ENCODE data around the gene MSANTD2.

The MSANTD2 gene

DNA sequence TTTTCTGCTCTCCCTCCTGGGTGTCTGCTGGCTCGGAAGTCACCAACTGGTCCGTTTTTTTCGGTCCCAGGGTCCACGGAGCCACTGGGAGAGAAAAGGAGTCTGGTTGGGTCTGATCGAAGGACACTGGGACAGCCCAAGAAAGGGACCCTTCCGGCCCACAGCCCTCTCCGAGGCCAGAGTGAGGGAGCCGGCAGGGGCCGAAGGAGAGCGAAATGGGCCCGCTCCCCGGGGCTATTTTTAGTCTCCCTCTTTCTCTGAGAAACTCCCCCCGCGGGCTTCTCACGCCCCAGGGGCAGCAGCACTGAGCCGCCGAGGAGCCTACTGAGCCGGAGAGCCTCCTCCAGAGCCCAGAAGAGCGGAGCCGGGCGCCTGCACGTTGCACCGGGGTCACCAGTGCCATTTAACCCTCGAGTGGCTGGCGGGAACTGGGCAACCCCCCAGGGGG is 40.0 kb downstream of the MSANTD2 start:
- no peak overlapping the region for H3K27ac ChIP-seq (replicated peaks)
- H3K4me3 ChIP-seq (replicated peaks; ENCODE audit: insufficient read depth, low read length), result no peak overlapping the region
- no peak for DNase-seq (ENCODE audit: low read depth in 1 of 2, low spot score in 1 of 2)
- no peak for TF ChIP-seq POLR2AphosphoS5 (IDR thresholded peaks at IDR 0.05; ENCODE audit: low read depth)
- TF ChIP-seq, protein P1, sequence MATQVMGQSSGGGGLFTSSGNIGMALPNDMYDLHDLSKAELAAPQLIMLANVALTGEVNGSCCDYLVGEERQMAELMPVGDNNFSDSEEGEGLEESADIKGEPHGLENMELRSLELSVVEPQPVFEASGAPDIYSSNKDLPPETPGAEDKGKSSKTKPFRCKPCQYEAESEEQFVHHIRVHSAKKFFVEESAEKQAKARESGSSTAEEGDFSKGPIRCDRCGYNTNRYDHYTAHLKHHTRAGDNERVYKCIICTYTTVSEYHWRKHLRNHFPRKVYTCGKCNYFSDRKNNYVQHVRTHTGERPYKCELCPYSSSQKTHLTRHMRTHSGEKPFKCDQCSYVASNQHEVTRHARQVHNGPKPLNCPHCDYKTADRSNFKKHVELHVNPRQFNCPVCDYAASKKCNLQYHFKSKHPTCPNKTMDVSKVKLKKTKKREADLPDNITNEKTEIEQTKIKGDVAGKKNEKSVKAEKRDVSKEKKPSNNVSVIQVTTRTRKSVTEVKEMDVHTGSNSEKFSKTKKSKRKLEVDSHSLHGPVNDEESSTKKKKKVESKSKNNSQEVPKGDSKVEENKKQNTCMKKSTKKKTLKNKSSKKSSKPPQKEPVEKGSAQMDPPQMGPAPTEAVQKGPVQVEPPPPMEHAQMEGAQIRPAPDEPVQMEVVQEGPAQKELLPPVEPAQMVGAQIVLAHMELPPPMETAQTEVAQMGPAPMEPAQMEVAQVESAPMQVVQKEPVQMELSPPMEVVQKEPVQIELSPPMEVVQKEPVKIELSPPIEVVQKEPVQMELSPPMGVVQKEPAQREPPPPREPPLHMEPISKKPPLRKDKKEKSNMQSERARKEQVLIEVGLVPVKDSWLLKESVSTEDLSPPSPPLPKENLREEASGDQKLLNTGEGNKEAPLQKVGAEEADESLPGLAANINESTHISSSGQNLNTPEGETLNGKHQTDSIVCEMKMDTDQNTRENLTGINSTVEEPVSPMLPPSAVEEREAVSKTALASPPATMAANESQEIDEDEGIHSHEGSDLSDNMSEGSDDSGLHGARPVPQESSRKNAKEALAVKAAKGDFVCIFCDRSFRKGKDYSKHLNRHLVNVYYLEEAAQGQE (IDR thresholded peaks at IDR 0.05; ENCODE audit: insufficient replicate concordance, low read depth), result no peak
- TF ChIP-seq SPI1 (IDR thresholded peaks at IDR 0.05; ENCODE audit: borderline replicate concordance, low read depth), result no peak
- TF ChIP-seq, protein P2, sequence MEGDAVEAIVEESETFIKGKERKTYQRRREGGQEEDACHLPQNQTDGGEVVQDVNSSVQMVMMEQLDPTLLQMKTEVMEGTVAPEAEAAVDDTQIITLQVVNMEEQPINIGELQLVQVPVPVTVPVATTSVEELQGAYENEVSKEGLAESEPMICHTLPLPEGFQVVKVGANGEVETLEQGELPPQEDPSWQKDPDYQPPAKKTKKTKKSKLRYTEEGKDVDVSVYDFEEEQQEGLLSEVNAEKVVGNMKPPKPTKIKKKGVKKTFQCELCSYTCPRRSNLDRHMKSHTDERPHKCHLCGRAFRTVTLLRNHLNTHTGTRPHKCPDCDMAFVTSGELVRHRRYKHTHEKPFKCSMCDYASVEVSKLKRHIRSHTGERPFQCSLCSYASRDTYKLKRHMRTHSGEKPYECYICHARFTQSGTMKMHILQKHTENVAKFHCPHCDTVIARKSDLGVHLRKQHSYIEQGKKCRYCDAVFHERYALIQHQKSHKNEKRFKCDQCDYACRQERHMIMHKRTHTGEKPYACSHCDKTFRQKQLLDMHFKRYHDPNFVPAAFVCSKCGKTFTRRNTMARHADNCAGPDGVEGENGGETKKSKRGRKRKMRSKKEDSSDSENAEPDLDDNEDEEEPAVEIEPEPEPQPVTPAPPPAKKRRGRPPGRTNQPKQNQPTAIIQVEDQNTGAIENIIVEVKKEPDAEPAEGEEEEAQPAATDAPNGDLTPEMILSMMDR (IDR thresholded peaks at IDR 0.05; ENCODE audit: insufficient read depth, low read length), result no peak
- no peak for TF ChIP-seq GABPA (IDR thresholded peaks at IDR 0.05; ENCODE audit: low read depth)
- H3K27me3 ChIP-seq (ENCODE audit: insufficient read depth, poor library complexity, severe bottlenecking), result peaks cover 31% of the 10 kb centered on the region

DNA sequence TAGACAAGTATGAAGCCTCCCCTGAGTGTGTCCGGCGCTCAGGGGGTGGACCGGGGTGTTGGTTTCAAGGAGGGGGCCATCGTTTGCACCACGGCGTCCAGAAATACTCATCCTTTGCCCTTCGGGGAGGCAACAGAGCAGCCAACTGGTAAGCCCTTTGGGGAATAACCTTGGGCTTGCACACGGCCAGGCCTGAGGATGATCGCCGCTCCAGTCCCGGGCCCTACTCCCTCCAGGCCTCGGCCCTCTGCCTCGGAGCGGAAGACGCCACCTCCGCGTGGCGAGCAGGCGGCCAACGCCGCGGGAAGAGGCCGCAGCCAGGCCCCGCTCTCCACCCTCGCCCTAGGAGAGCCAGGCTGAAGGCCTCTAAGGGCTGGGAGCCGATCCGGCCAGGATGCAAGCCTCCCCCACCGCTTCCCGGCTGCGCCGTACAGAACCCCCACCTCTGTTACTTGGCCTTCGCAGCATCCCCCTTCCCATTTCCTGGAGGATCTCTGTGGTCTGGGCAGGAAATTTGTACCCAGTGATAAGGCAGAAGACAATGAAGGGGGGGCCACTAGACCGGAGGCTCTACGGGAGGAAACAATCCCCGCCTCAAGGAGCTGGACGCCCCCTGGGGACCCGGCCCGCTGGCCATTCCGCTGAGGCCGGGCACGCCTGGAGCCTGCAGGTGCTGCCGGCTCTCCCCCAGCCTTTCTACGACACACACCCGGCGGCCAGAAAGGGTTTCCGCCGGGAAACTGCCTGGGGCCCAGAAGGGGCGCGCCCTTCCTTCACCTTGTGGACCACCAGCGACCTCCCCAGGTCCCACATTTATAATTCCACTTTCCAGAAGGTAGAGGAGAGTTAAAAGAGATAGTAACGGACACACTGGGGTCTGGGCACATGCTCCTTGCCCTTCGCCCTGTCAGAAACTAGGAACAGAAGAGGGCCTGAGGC is 40.7 kb downstream of the MSANTD2 start:
- TF ChIP-seq SPI1 (IDR thresholded peaks at IDR 0.05; ENCODE audit: borderline replicate concordance, low read depth) (no peak), GABPA (IDR thresholded peaks at IDR 0.05; ENCODE audit: low read depth) (no peak), POLR2AphosphoS5 (IDR thresholded peaks at IDR 0.05; ENCODE audit: low read depth) (no peak)
- no peak for DNase-seq (ENCODE audit: low read depth in 1 of 2, low spot score in 1 of 2)
- Histone ChIP-seq H3K4me3 (replicated peaks; ENCODE audit: insufficient read depth, low read length) (no peak overlapping the region), H3K27ac (replicated peaks) (no peak overlapping the region), H3K27me3 (ENCODE audit: insufficient read depth, poor library complexity, severe bottlenecking) (peaks cover 31% of the 10 kb centered on the region)

DNA sequence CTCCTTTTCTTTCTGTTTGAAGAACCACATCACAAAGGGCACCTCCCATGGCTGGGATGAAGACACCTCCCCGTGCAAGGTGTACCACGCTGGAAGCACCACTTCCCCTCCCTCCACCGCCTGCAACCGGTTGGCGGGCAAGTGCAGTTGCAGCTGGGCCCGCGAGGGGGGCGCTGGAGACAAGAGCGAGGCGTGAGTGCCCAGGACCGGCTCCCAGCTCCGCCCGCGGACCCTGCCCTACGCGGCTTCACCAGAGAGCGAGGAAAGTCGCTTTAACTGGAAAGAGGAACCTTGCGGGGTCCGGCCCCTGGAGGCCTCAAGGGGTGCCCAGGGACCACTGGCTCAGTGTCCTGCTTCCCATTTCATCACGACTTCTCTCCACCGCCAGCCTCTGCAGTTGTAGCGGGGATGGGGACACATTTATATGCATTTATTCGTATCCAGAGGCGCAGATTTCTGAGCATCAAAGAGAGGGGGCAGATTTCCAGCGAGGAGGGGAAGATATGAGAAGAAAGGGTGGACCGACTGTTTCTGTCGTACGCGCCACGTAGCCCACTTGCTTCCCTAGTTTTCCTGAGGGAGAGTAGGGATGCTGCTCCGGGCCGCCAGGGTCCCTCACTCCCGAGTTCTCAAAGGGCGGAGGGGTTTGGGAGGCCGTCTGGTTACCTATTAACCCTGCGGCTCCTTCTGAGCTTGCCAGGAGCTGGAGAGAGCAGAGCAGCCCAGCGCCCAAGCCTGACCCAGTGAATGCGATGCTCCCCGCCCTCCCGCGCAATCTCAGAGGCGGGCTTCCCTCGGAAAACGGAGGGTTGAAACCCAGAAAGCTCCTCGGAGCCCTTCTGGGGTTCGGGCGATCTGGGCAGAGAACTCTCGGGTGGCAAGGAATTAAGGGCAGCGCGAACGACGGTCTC is 41.6 kb downstream of the MSANTD2 start:
- peak; percentile 87 for TF ChIP-seq SPI1 (IDR thresholded peaks at IDR 0.05; ENCODE audit: borderline replicate concordance, low read depth)
- no peak for TF ChIP-seq POLR2AphosphoS5 (IDR thresholded peaks at IDR 0.05; ENCODE audit: low read depth)
- TF ChIP-seq, protein P1 (IDR thresholded peaks at IDR 0.05; ENCODE audit: insufficient replicate concordance, low read depth), result no peak
- TF ChIP-seq, protein P2 (IDR thresholded peaks at IDR 0.05; ENCODE audit: insufficient read depth, low read length), result peak; percentile 52
- TF ChIP-seq GABPA (IDR thresholded peaks at IDR 0.05; ENCODE audit: low read depth), result no peak
- no peak overlapping the region for H3K27ac ChIP-seq (replicated peaks)
- peaks cover 31% of the 10 kb centered on the region for H3K27me3 ChIP-seq (ENCODE audit: insufficient read depth, poor library complexity, severe bottlenecking)
- DNase-seq (ENCODE audit: low read depth in 1 of 2, low spot score in 1 of 2), result peak; percentile 76 to 91
- H3K4me3 ChIP-seq (replicated peaks; ENCODE audit: insufficient read depth, low read length), result peak overlapping the region; percentile 11
